ENCODE measurements around the gene ENDOV. TPM values are rescaled to one million over a fixed set of nuclear protein-coding genes. Genes with fewer than 3 reads are reported as not detected.

Gene ENDOV
- total RNA-seq, 1 donor from 2014 or later = 30.7 TPM

- TF ChIP-seq CTCF (conservative IDR thresholded peaks at IDR 0.05) = peak; percentile 55
- no peaks in the 10 kb centered on the region for H3K36me3 Mint-ChIP-seq
- no peak for DNase-seq (ENCODE audit: extremely low spot score, unreplicated experiment)
Measured at GRCh38 chr17:80474231-80474960, 59.4 kb downstream of the ENDOV start.

GRCh38 chr17:80474961-80475909 is 60.3 kb downstream of the ENDOV start:
- peak overlapping the region; percentile 83 for H3K4me3 Mint-ChIP-seq
- peaks cover 71% of the 10 kb centered on the region for H3K27me3 Mint-ChIP-seq
- H3K4me1 Mint-ChIP-seq (ENCODE audit: unreplicated experiment) = peaks cover 10% of the 10 kb centered on the region
- TF ChIP-seq CTCF (conservative IDR thresholded peaks at IDR 0.05) = no peak
- H3K9me3 Mint-ChIP-seq = no peaks in the 10 kb centered on the region
- no peaks in the 10 kb centered on the region for H3K36me3 Mint-ChIP-seq
- peak overlapping the region; percentile 43 for H3K27ac Mint-ChIP-seq
- DNase-seq (ENCODE audit: extremely low spot score, unreplicated experiment) = no peak

More at GRCh38 chr17:80474231-80474960, 59.4 kb downstream of the ENDOV start:
- H3K27ac Mint-ChIP-seq = peak overlapping the region; percentile 43
- H3K4me3 Mint-ChIP-seq = peak overlapping the region; percentile 83
- peaks cover 68% of the 10 kb centered on the region for H3K27me3 Mint-ChIP-seq
- H3K9me3 Mint-ChIP-seq = no peaks in the 10 kb centered on the region
- H3K4me1 Mint-ChIP-seq (ENCODE audit: unreplicated experiment) = peaks cover 10% of the 10 kb centered on the region

- H3K9me3 Mint-ChIP-seq = no peaks in the 10 kb centered on the region
- TF ChIP-seq CTCF (conservative IDR thresholded peaks at IDR 0.05) = no peak
- peaks cover 10% of the 10 kb centered on the region for H3K4me1 Mint-ChIP-seq (ENCODE audit: unreplicated experiment)
- H3K27ac Mint-ChIP-seq = no peak within 1 kb of the TSS
- H3K36me3 Mint-ChIP-seq = no peaks in the 10 kb centered on the region
- H3K4me3 Mint-ChIP-seq = peak within 1 kb of the TSS; percentile 83
- no peak for DNase-seq (ENCODE audit: extremely low spot score, unreplicated experiment)
- H3K27me3 Mint-ChIP-seq = peaks cover 71% of the 10 kb centered on the region
Measured at GRCh38 chr17:80475910-80476876, 61.2 kb downstream of the ENDOV start, which contains the start of gene NPTX1. Gene NPTX1 (minus strand): TSS chr17:80476607. CDS start chr17:80476446, 161 bp downstream.

GRCh38 chr17:80476877-80477646 is 62.1 kb downstream of the ENDOV start:
- DNase-seq (ENCODE audit: extremely low spot score, unreplicated experiment) = no peak
- no peaks in the 10 kb centered on the region for H3K9me3 Mint-ChIP-seq
- H3K27me3 Mint-ChIP-seq = peaks cover 71% of the 10 kb centered on the region
- TF ChIP-seq CTCF (conservative IDR thresholded peaks at IDR 0.05) = no peak
- H3K4me1 Mint-ChIP-seq (ENCODE audit: unreplicated experiment) = peaks cover 10% of the 10 kb centered on the region
- no peak overlapping the region for H3K4me3 Mint-ChIP-seq
- H3K36me3 Mint-ChIP-seq = no peaks in the 10 kb centered on the region
- no peak overlapping the region for H3K27ac Mint-ChIP-seq
